ENCODE results near the gene CCER1.

The CCER1 gene

GRCh38 chr12:90916516-90916915 is 38.5 kb downstream of the CCER1 start:
- DNase-seq, result no peak

- no peak for DNase-seq
Measured at GRCh38 chr12:90915353-90915752, 39.6 kb downstream of the CCER1 start.

DNA sequence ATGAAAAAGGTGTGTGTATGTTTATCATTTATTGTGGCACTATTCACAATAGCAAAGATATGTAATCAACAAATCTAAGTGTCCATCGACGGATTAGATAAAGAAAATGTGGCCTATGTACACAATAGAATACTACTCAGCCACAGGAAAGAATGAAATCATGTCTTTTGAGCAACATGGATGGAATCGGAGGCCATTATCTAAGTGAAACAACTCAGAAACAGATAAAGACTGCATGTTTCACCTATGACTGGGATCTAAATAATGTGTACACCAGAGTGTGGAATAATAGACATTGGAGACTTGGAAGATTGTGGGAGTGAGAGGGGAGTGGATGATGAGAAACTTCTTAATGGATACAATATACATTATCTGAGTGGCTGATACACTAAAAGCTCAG is 44.0 kb downstream of the CCER1 start:
- no peak for DNase-seq

- DNase-seq, result peak; percentile 24
Measured at GRCh38 chr12:90909069-90909770, 45.8 kb downstream of the CCER1 start.

GRCh38 chr12:90908465-90908864 is 46.5 kb downstream of the CCER1 start:
- DNase-seq, result no peak

GRCh38 chr12:90905691-90906370 is 49.1 kb downstream of the CCER1 start:
- no peak for DNase-seq

- no peak for DNase-seq
Measured at GRCh38 chr12:90902596-90902995, 52.4 kb downstream of the CCER1 start.

All from midbrain (tissue), 1 donor.